T-cell (primary cell): Measurements from ENCODE around the gene LONRF3. TPM values are rescaled to one million over a fixed set of nuclear protein-coding genes. Genes with fewer than 3 reads are reported as not detected.

Experiments used
- ATAC-seq, 4 experiments: fragments of 200-7000 bp in 3 of 4; fragments of 150-1000 bp in 1 of 4; cut with Tn5 transposase; replicated peaks in 1 of 4; 1 replicate in 3 of 4; 2 replicates in 1 of 4; pipeline ENCODE4 v1.10.0; 2021; ENCODE audit warnings: moderate library complexity in 3 of 4, mild to moderate bottlenecking in 2 of 4, moderate number of reproducible peaks in 1 of 4
- CTCF ChIA-PET, 2 donors: fragments of 300-600 bp; sonication (Branson Sonifier 250); formaldehyde crosslinking; loops; one replicate each; lab custom pipeline; 2022; ENCODE audit warnings: antibody characterized with exemption in 2 of 2; lab: Charles Lee
- POLR2A ChIA-PET, 2 donors: fragments of 300-600 bp; sonication (Branson Sonifier 250); formaldehyde crosslinking; loops; one replicate each; lab custom pipeline; 2022; ENCODE audit warnings: antibody characterized with exemption in 2 of 2; lab: Charles Lee
- DNase-seq, 35 experiments: peaks; one replicate each; pipeline versions ENCODE4 v3.0.0 to v3.0.0-alpha.2; 2013 to 2023
- H3K27ac ChIP-seq: one replicate; pipeline ENCODE4 v1.5.1; 2013; ENCODE audit warnings: low read length
- H3K27me3 ChIP-seq, 2 experiments: replicated peaks in 1 of 2; 1 replicate in 1 of 2; 2 replicates in 1 of 2; pipeline versions ENCODE4 v1.6.1 to v1.7.0; 2013; ENCODE audit warnings: low read length in 1 of 2, mixed read lengths in 1 of 2; ENCODE audit not compliant: control insufficient read depth in 2 of 2, insufficient read depth in 2 of 2; ENCODE audit errors: extremely low read depth in 1 of 2
- H3K36me3 ChIP-seq, 2 donors: 1 replicate in 1 of 2; 2 replicates in 1 of 2; pipeline versions ENCODE4 v1.6.1 to v1.7.0; 2013; ENCODE audit warnings: low read length in 1 of 2; ENCODE audit not compliant: control insufficient read depth in 2 of 2, insufficient read depth in 1 of 2; ENCODE audit errors: extremely low read depth in 1 of 2
- H3K4me1 ChIP-seq, 2 experiments: 1 replicate in 1 of 2; 2 replicates in 1 of 2; pipeline versions ENCODE4 v1.6.1 to v1.7.0; 2013; ENCODE audit warnings: low read length in 2 of 2, mixed read lengths in 1 of 2; ENCODE audit not compliant: insufficient read depth in 2 of 2, control insufficient read depth in 1 of 2; ENCODE audit errors: extremely low read depth in 1 of 2
- H3K4me3 ChIP-seq, 2 donors: 1 replicate in 1 of 2; 2 replicates in 1 of 2; pipeline versions ENCODE4 v1.5.1 to v1.7.0; 2013; ENCODE audit warnings: mild to moderate bottlenecking in 2 of 2, low read length in 1 of 2, moderate library complexity in 1 of 2; ENCODE audit not compliant: control insufficient read depth in 1 of 2; ENCODE audit errors: extremely low read depth in 1 of 2
- H3K9me3 ChIP-seq: 2 replicates; pipeline ENCODE4 v1.7.0; 2013
- H3K27ac Mint-ChIP-seq, 2 donors: one replicate each; pipeline ENCODE4 v1.8.0; 2020 to 2021; ENCODE audit warnings: mild to moderate bottlenecking in 2 of 2, mixed read lengths in 2 of 2
- H3K27me3 Mint-ChIP-seq, 2 donors: one replicate each; pipeline ENCODE4 v1.8.0; 2021 to 2022; ENCODE audit warnings: mixed read lengths in 2 of 2
- H3K36me3 Mint-ChIP-seq: one replicate; pipeline ENCODE4 v1.8.0; 2021; ENCODE audit warnings: mixed read lengths
- H3K4me1 Mint-ChIP-seq, 3 donors: one replicate each; pipeline ENCODE4 v1.8.0; 2020 to 2022; ENCODE audit warnings: mixed read lengths in 3 of 3, mild to moderate bottlenecking in 1 of 3
- H3K4me3 Mint-ChIP-seq, 3 donors: one replicate each; pipeline ENCODE4 v1.8.0; 2020 to 2022; ENCODE audit warnings: mild to moderate bottlenecking in 3 of 3, mixed read lengths in 3 of 3, moderate library complexity in 3 of 3
- H3K9me3 Mint-ChIP-seq, 3 donors: one replicate each; pipeline ENCODE4 v1.8.0; 2020 to 2022; ENCODE audit warnings: mixed read lengths in 3 of 3
- WGBS: methylation state at CpG from one replicate; pipeline ENCODE4 v1.1.5; 2013; ENCODE audit warnings: missing lambda C conversion rate; ENCODE audit not compliant: insufficient coverage; 5-methylcytosine and 5-hydroxymethylcytosine counted together
- total RNA-seq, 35 experiments: library from RNA in 6 of 35; stranded (reverse) in 6 of 35; fragments of 120-200 nt in 1 of 35; gene quantifications; one replicate each; pipeline versions ENCODE4 v1.2.1 to v1.2.4 and lab custom pipeline; 2013 to 2026

LONRF3 gene
- total RNA-seq, 5 donors from 2014 or later (not counting 1 experiment from before 2014, with no cell fraction given), result 3.6 to 11.7 (median 10.7) TPM

DNA sequence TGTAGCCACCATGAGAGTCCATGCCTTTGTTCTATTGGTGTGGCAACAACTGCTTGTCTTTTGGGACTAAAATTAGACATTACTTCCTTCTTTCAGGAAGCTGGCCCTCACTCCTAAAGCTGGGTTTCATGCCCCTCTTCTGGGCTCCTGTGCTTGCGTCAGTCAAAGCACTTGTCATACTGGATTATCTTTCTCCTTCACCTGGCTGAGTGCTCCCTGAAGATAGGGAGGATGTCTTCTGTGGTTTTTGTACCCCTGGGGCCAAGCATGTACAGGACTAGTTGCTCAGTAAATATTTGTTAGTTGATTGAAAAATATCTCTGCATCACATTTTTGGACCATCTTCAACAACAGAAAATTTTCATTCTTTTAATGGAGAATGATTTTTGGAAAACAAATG lies 26.1 kb upstream of the LONRF3 start:
- POLR2A ChIA-PET, result interaction anchor here in 1 of 2 donors (0.6 kb wide), 1 partner anchor 22 kb away, joined by 5 read pairs; no protein-coding TSS in a partner anchor
- WGBS, result no CpG with 5 or more reads among the region's 1 CpG
- Histone ChIP-seq H3K27ac (no peak overlapping the region), H3K4me1 (no peaks in the 10 kb centered on the region), H3K4me3 (no peak overlapping the region), H3K9me3 (no peaks in the 10 kb centered on the region), H3K36me3 (no peaks in the 10 kb centered on the region), H3K27me3 (no peaks in the 10 kb centered on the region)
- Mint-ChIP-seq H3K27me3 (peaks cover 0 to 26% of the 10 kb centered on the region in 2 donors), H3K9me3 (no peaks in the 10 kb centered on the region), H3K4me3 (no peak overlapping the region), H3K36me3 (no peaks in the 10 kb centered on the region), H3K27ac (no peak overlapping the region), H3K4me1 (no peaks in the 10 kb centered on the region)
- ATAC-seq, result no peak
- CTCF ChIA-PET, result no interaction called here
- no peak for DNase-seq

GRCh38 chrX:118961866-118962560 lies 12.4 kb upstream of the LONRF3 start:
- ChIA-PET POLR2A (no interaction called here), CTCF (no interaction called here)
- no peak overlapping the region for H3K27ac Mint-ChIP-seq
- Histone ChIP-seq H3K9me3 (no peaks in the 10 kb centered on the region), H3K27me3 (no peaks in the 10 kb centered on the region), H3K27ac (no peak overlapping the region), H3K4me1 (no peaks in the 10 kb centered on the region), H3K36me3 (no peaks in the 10 kb centered on the region), H3K4me3 (no peak overlapping the region)
- no peak for DNase-seq
- no CpG with 5 or more reads among the region's 4 CpGs for WGBS
- H3K4me3 Mint-ChIP-seq, result no peak overlapping the region
- H3K4me1 Mint-ChIP-seq, result no peaks in the 10 kb centered on the region
- no peaks in the 10 kb centered on the region for H3K9me3 Mint-ChIP-seq
- H3K27me3 Mint-ChIP-seq, result peaks cover 1 to 18% of the 10 kb centered on the region in 2 donors
- no peaks in the 10 kb centered on the region for H3K36me3 Mint-ChIP-seq
- no peak for ATAC-seq

DNA sequence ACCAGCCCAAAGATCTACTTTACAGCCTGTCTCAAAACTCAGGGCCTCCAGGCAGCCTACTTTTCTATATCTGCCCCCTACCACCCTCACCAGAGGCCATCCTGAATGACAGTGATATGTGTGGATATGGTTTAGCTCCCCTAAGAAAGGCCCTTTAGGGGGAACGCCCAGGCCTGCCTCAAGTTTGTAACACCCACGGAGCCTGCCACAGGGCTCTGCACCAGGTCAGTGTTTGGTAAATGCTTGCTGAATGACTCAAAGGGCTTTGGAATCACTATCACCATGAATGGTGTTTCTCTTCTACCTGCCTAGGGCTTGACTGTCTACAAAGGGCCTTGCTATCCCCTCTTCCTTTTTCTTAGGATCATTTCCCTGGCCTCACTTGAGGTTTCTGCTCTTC lies 11.3 kb upstream of the LONRF3 start:
- Mint-ChIP-seq H3K9me3 (no peaks in the 10 kb centered on the region), H3K27ac (no peak overlapping the region), H3K4me1 (no peaks in the 10 kb centered on the region), H3K27me3 (peaks cover 3 to 15% of the 10 kb centered on the region in 2 donors), H3K4me3 (no peak overlapping the region), H3K36me3 (no peaks in the 10 kb centered on the region)
- H3K9me3 ChIP-seq, result no peaks in the 10 kb centered on the region
- H3K4me3 ChIP-seq, result no peak overlapping the region
- CTCF ChIA-PET, result no interaction called here
- ATAC-seq (no peak), DNase-seq (no peak)
- no peaks in the 10 kb centered on the region for H3K27me3 ChIP-seq
- POLR2A ChIA-PET, result no interaction called here
- H3K4me1 ChIP-seq, result no peaks in the 10 kb centered on the region
- H3K36me3 ChIP-seq, result no peaks in the 10 kb centered on the region
- WGBS, result no CpG with 5 or more reads among the region's 2 CpGs
- H3K27ac ChIP-seq, result no peak overlapping the region

DNA sequence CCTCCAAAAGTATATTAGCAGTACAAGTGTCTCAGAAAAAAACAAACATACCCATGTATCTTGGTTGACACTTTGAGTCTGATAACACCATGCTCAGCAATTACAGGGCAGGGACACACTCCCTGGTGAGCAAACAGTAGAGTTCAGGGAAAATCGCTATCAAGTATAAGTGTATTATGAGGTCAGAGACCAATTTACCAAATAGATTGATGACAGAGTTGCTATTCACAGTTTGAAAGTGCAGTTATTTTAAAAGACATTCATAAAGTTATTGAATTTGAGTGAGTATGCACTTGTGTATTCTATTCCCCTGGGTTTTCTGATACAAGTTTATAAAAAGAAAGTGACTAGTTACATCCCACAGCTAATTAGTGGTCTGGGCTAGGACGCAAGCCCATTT lies 10.2 kb upstream of the LONRF3 start:
- H3K27ac Mint-ChIP-seq, result no peak overlapping the region
- peaks cover 3 to 16% of the 10 kb centered on the region in 2 donors for H3K27me3 Mint-ChIP-seq
- H3K36me3 Mint-ChIP-seq, result no peaks in the 10 kb centered on the region
- Histone ChIP-seq H3K27me3 (no peaks in the 10 kb centered on the region), H3K9me3 (no peaks in the 10 kb centered on the region), H3K27ac (no peak overlapping the region), H3K4me1 (no peaks in the 10 kb centered on the region), H3K36me3 (no peaks in the 10 kb centered on the region), H3K4me3 (no peak overlapping the region)
- no peaks in the 10 kb centered on the region for H3K4me1 Mint-ChIP-seq
- DNase-seq (no peak), ATAC-seq (no peak)
- no peak overlapping the region for H3K4me3 Mint-ChIP-seq
- H3K9me3 Mint-ChIP-seq, result no peaks in the 10 kb centered on the region
- WGBS, result 100% methylated on average over 1 of the region's 2 CpGs
- ChIA-PET CTCF (no interaction called here), POLR2A (no interaction called here)

DNA sequence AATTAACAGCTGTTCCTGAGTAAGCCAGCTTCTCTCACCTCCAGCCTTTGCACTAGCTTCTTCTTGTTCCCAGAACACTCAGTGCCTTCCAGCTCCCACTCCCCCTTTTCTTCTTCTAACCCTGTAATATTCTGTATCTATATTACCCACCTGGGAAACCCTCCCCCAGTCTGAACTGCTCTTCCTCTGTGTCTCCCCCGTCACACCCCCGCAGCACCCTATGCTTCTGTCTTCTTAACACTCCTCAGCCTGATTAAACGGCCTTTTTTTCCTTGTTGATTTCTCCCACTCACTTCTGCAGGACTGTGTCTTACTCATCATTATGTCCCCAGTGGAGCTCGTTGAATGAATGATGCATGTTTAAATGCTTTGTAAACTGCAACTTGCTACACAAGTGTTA lies 9.0 kb upstream of the LONRF3 start:
- no peaks in the 10 kb centered on the region for H3K36me3 Mint-ChIP-seq
- no peaks in the 10 kb centered on the region for H3K9me3 ChIP-seq
- no peak overlapping the region for H3K4me3 Mint-ChIP-seq
- H3K27me3 ChIP-seq, result no peaks in the 10 kb centered on the region
- no peaks in the 10 kb centered on the region for H3K36me3 ChIP-seq
- H3K27ac ChIP-seq, result no peak overlapping the region
- H3K4me1 Mint-ChIP-seq, result no peaks in the 10 kb centered on the region
- DNase-seq (no peak), ATAC-seq (no peak)
- POLR2A ChIA-PET, result no interaction called here
- H3K27me3 Mint-ChIP-seq, result peaks cover 3 to 18% of the 10 kb centered on the region in 2 donors
- no CpG with 5 or more reads among the region's 4 CpGs for WGBS
- CTCF ChIA-PET, result no interaction called here
- H3K4me1 ChIP-seq, result no peaks in the 10 kb centered on the region
- H3K27ac Mint-ChIP-seq, result no peak overlapping the region
- H3K9me3 Mint-ChIP-seq, result no peaks in the 10 kb centered on the region
- H3K4me3 ChIP-seq, result no peak overlapping the region

GRCh38 chrX:118968031-118968430 lies 6.4 kb upstream of the LONRF3 start:
- Mint-ChIP-seq H3K27ac (no peak overlapping the region), H3K4me3 (no peak overlapping the region), H3K4me1 (no peaks in the 10 kb centered on the region), H3K36me3 (no peaks in the 10 kb centered on the region), H3K27me3 (peaks cover 6 to 30% of the 10 kb centered on the region in 2 donors), H3K9me3 (no peaks in the 10 kb centered on the region)
- Histone ChIP-seq H3K27me3 (peaks cover 5% of the 10 kb centered on the region in 2 experiments), H3K36me3 (no peaks in the 10 kb centered on the region), H3K9me3 (no peaks in the 10 kb centered on the region), H3K4me3 (no peak overlapping the region), H3K4me1 (peaks cover 0 to under 1% of the 10 kb centered on the region in 2 experiments), H3K27ac (no peak overlapping the region)
- ATAC-seq, result no peak
- DNase-seq, result no peak
- WGBS, result no CpG with 5 or more reads among the region's 8 CpGs
- CTCF ChIA-PET, result no interaction called here
- POLR2A ChIA-PET, result no interaction called here
